ENCODE data around the gene RABGEF1.

- no peak for TF ChIP-seq EZH2 (IDR thresholded peaks at IDR 0.05; ENCODE audit: low read depth)
- TF ChIP-seq CTCF (conservative IDR thresholded peaks at IDR 0.05): no peak
Observed at GRCh38 chr7:66737667-66738066, 2.9 kb upstream of the RABGEF1 start.

All from PC-9 (cell line).